HCT116 (cell line): ENCODE measurements around the gene RAB34.

Experiments used
- CTCF ChIP-seq, 3 experiments: fragments of 200-600 bp in 1 of 3; sonication (generic) in 1 of 3; IDR thresholded peaks in 2 of 3; conservative IDR thresholded peaks in 1 of 3; 2 replicates each; pipeline ENCODE4 v1.5.1; 2012 to 2017; ENCODE audit warnings: low read depth in 2 of 3, low read length in 2 of 3, antibody characterized with exemption in 1 of 3, borderline replicate concordance in 1 of 3, control low read depth in 1 of 3, mild to moderate bottlenecking in 1 of 3, mixed read lengths in 1 of 3, mixed run types in 1 of 3, moderate library complexity in 1 of 3; ENCODE audit not compliant: insufficient read depth in 1 of 3
- ELF1 ChIP-seq: IDR thresholded peaks from 2 replicates; pipeline ENCODE4 v1.6.1; 2012; ENCODE audit warnings: low read depth, borderline replicate concordance
- EZH2 ChIP-seq: fragments of 200-600 bp; sonication (generic); IDR thresholded peaks from 2 replicates; pipeline ENCODE4 v1.6.1; 2017; ENCODE audit warnings: antibody characterized with exemption, mixed run types
- EZH2phosphoT487 ChIP-seq: fragments of 200-600 bp; IDR thresholded peaks from 2 replicates; pipeline ENCODE4 v1.6.1; 2018; ENCODE audit warnings: antibody characterized with exemption, borderline replicate concordance
- FOSL1 ChIP-seq: IDR thresholded peaks from 2 replicates; pipeline ENCODE4 v1.6.1; 2012; ENCODE audit warnings: low read depth
- JUND ChIP-seq: IDR thresholded peaks from 2 replicates; pipeline ENCODE4 v1.6.1; 2012
- MAX ChIP-seq: IDR thresholded peaks from 2 replicates; pipeline ENCODE4 v1.6.1; 2012
- POLR2A ChIP-seq: IDR thresholded peaks from 2 replicates; pipeline ENCODE4 v1.7.0; 2011; ENCODE audit warnings: borderline replicate concordance; ENCODE audit not compliant: insufficient read depth, insufficient read length; ENCODE audit errors: extremely low read depth
- POLR2AphosphoS5 ChIP-seq: IDR thresholded peaks from 2 replicates; pipeline ENCODE4 v1.6.1; 2011; ENCODE audit warnings: mild to moderate bottlenecking, low read depth, low read length, moderate library complexity
- RAD21 ChIP-seq: IDR thresholded peaks from 2 replicates; pipeline ENCODE4 v1.6.1; 2012; ENCODE audit warnings: low read depth, mild to moderate bottlenecking
- SIN3A ChIP-seq: IDR thresholded peaks from 2 replicates; pipeline ENCODE4 v1.6.1; 2012; ENCODE audit warnings: low read depth
- SP1 ChIP-seq: IDR thresholded peaks from 2 replicates; pipeline ENCODE4 v1.6.1; 2012; ENCODE audit warnings: low read depth
- YY1 ChIP-seq: IDR thresholded peaks from 2 replicates; pipeline ENCODE4 v1.6.1; 2011; ENCODE audit warnings: low read length, low read depth, moderate library complexity, mild to moderate bottlenecking; ENCODE audit not compliant: insufficient replicate concordance; ENCODE audit errors: extremely low read depth
- TF ChIP-seq, protein P1 (sequence below): IDR thresholded peaks from 2 replicates; pipeline ENCODE4 v1.6.1; 2012

DNA sequence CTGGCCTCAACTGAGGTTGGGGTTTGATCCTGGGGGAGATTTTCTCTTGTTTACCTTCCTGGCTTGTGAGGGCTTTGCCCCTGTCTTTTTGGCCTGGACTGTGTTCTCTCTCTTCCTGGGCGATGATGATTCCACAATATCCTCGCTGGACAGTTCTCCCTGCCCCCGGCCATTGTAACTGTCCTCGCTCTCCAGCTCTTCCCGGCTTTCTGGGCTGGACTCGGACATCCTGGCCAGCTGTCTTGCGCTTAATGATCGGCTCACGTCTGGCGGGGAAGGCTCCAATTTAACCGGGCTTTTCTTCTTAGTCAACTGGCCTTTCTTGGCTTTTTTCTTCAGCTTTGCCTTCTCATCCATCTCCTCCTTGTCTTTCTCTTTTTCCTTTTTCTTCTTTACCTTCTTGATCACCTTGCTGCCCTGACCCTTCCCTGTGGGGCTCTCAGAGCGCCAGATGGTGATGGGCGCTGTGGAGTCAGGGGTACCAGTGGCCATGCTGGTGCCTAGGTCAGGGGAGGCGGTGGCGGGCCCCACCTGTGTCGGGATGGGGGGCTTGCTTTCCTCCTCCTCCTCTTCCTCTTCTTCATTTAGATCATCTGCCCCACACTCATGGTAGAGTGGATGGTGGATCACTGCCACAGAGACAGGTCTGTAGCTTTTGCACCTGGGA, 14.0 kb downstream of the RAB34 start:
- TF ChIP-seq YY1 (no peak), EZH2 (no peak), SP1 (no peak), CTCF (IDR thresholded peaks at IDR 0.05 in 2 of 3, conservative IDR thresholded peaks at IDR 0.05 in 1 of 3; ENCODE audit: borderline replicate concordance in 1 of 3, insufficient read depth in 1 of 3, low read depth in 2 of 3, low read length in 2 of 3) (no peak), POLR2A (no peak), SIN3A (no peak), JUND (no peak), MAX (no peak), EZH2phosphoT487 (no peak), POLR2AphosphoS5 (no peak), ELF1 (no peak), FOSL1 (no peak), RAD21 (no peak)
- TF ChIP-seq, protein P1, sequence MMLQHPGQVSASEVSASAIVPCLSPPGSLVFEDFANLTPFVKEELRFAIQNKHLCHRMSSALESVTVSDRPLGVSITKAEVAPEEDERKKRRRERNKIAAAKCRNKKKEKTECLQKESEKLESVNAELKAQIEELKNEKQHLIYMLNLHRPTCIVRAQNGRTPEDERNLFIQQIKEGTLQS, result no peak
